Measurements from ENCODE around the gene AKAP6. TPM values are rescaled to one million over a fixed set of nuclear protein-coding genes. Genes with fewer than 3 reads are reported as not detected.
A peak's percentile ranks its signal among the peaks of the same experiment; 100 is the strongest.

Gene AKAP6
- total RNA-seq, 2 experiments from 2014 or later: 0.13 to 0.72 TPM

GRCh38 chr14:32349322-32349721 lies 20.2 kb downstream of the AKAP6 start:
- H2AFZ ChIP-seq (ENCODE audit: low read length): no peak overlapping the region
- no peaks in the 10 kb centered on the region for H3K9me2 ChIP-seq (ENCODE audit: insufficient read depth, low read length)
- CTCF ChIA-PET (ENCODE audit: unreplicated experiment): no interaction called here
- no peaks in the 10 kb centered on the region for H3K79me2 ChIP-seq (ENCODE audit: insufficient read depth, low read depth, low read length)
- no peak overlapping the region for H3K27ac ChIP-seq (ENCODE audit: low read depth, low read length, poor library complexity, severe bottlenecking)
- H3K4me2 ChIP-seq (ENCODE audit: low read length): no peak overlapping the region
- no peaks in the 10 kb centered on the region for H3K36me3 ChIP-seq (ENCODE audit: insufficient read depth, low read length)
- no peak for DNase-seq (ENCODE audit: low spot score)
- TF ChIP-seq EZH2phosphoT487 (IDR thresholded peaks at IDR 0.05; ENCODE audit: borderline replicate concordance, low read depth, low read length) (no peak), CTCF (conservative IDR thresholded peaks at IDR 0.05; ENCODE audit: low read length) (no peak)
- H3K4me1 ChIP-seq (ENCODE audit: insufficient read depth, low read length, poor library complexity, severe bottlenecking): no peaks in the 10 kb centered on the region
- no peaks in the 10 kb centered on the region for H4K20me1 ChIP-seq (ENCODE audit: insufficient read depth, low read length)
- POLR2A ChIA-PET: interaction anchor here (0.7 kb wide), 1 partner anchor 22 kb away, joined by 3 read pairs; no protein-coding TSS in a partner anchor
- H3K4me3 ChIP-seq (ENCODE audit: low read depth, low read length, poor library complexity, severe bottlenecking): no peak overlapping the region
- intact Hi-C loops (cut with micrococcal nuclease; ENCODE audit: unreplicated experiment): no loop called here
- no TSS peak for BruUV-seq (replicated peaks)
- H3K9me3 ChIP-seq (ENCODE audit: low read length): no peaks in the 10 kb centered on the region

- intact Hi-C loops (cut with micrococcal nuclease; ENCODE audit: unreplicated experiment): no loop called here
- ChIA-PET CTCF (ENCODE audit: unreplicated experiment) (no interaction called here), POLR2A (interaction anchor here (0.7 to 1.2 kb wide), 2 partner anchors 11 to 21 kb away, joined by 3 to 4 read pairs; no protein-coding TSS in a partner anchor)
- DNase-seq (ENCODE audit: low spot score): peak; percentile 1
- Histone ChIP-seq H3K4me1 (ENCODE audit: insufficient read depth, low read length, poor library complexity, severe bottlenecking) (no peaks in the 10 kb centered on the region), H3K36me3 (ENCODE audit: insufficient read depth, low read length) (no peaks in the 10 kb centered on the region), H3K9me2 (ENCODE audit: insufficient read depth, low read length) (no peaks in the 10 kb centered on the region), H3K9me3 (ENCODE audit: low read length) (no peaks in the 10 kb centered on the region), H3K4me3 (ENCODE audit: low read depth, low read length, poor library complexity, severe bottlenecking) (no peak overlapping the region), H3K79me2 (ENCODE audit: insufficient read depth, low read depth, low read length) (no peaks in the 10 kb centered on the region), H3K27ac (ENCODE audit: low read depth, low read length, poor library complexity, severe bottlenecking) (no peak overlapping the region), H4K20me1 (ENCODE audit: insufficient read depth, low read length) (no peaks in the 10 kb centered on the region), H2AFZ (ENCODE audit: low read length) (no peak overlapping the region), H3K4me2 (ENCODE audit: low read length) (no peak overlapping the region)
- no TSS peak for BruUV-seq (replicated peaks)
- no peak for TF ChIP-seq CTCF (conservative IDR thresholded peaks at IDR 0.05; ENCODE audit: low read length)
- no peak for TF ChIP-seq EZH2phosphoT487 (IDR thresholded peaks at IDR 0.05; ENCODE audit: borderline replicate concordance, low read depth, low read length)
Measured at GRCh38 chr14:32350020-32350419, 20.9 kb downstream of the AKAP6 start.

- H4K20me1 ChIP-seq (ENCODE audit: insufficient read depth, low read length): no peaks in the 10 kb centered on the region
- H3K9me2 ChIP-seq (ENCODE audit: insufficient read depth, low read length): no peaks in the 10 kb centered on the region
- no peaks in the 10 kb centered on the region for H3K4me1 ChIP-seq (ENCODE audit: insufficient read depth, low read length, poor library complexity, severe bottlenecking)
- no peak overlapping the region for H3K4me2 ChIP-seq (ENCODE audit: low read length)
- intact Hi-C loops (cut with micrococcal nuclease; ENCODE audit: unreplicated experiment): no loop called here
- no peak for DNase-seq (ENCODE audit: low spot score)
- H2AFZ ChIP-seq (ENCODE audit: low read length): no peak overlapping the region
- H3K79me2 ChIP-seq (ENCODE audit: insufficient read depth, low read depth, low read length): no peaks in the 10 kb centered on the region
- no peak for TF ChIP-seq EZH2phosphoT487 (IDR thresholded peaks at IDR 0.05; ENCODE audit: borderline replicate concordance, low read depth, low read length)
- no peak for TF ChIP-seq CTCF (conservative IDR thresholded peaks at IDR 0.05; ENCODE audit: low read length)
- ChIA-PET POLR2A (interaction anchor here (0.7 kb wide), 1 partner anchor 1212 kb away, joined by 3 read pairs; no protein-coding TSS in a partner anchor), CTCF (ENCODE audit: unreplicated experiment) (no interaction called here)
- no peak overlapping the region for H3K4me3 ChIP-seq (ENCODE audit: low read depth, low read length, poor library complexity, severe bottlenecking)
- H3K9me3 ChIP-seq (ENCODE audit: low read length): no peaks in the 10 kb centered on the region
- no TSS peak for BruUV-seq (replicated peaks)
- H3K27ac ChIP-seq (ENCODE audit: low read depth, low read length, poor library complexity, severe bottlenecking): no peak overlapping the region
- no peaks in the 10 kb centered on the region for H3K36me3 ChIP-seq (ENCODE audit: insufficient read depth, low read length)
Measured at GRCh38 chr14:32352631-32353030, 23.5 kb downstream of the AKAP6 start.

Data from OCI-LY7 (cell line).